Peyer's patch (tissue), 4 donors: ENCODE results near the gene CACHD1. TPM values are rescaled to one million over a fixed set of nuclear protein-coding genes. Genes with fewer than 3 reads are reported as not detected.

ENCODE experiments used
- DNase-seq, 3 donors: peaks; one replicate each; pipeline ENCODE4 v3.0.0-alpha.2; 2017 to 2019
- H3K27ac ChIP-seq, 4 donors: fragments of 200-600 bp; sonication (generic); one replicate each; pipeline ENCODE4 v1.5.1; 2016 to 2019
- H3K27me3 ChIP-seq, 2 donors: fragments of 200-600 bp; sonication (generic); one replicate each; pipeline ENCODE4 v1.5.1; 2019
- H3K36me3 ChIP-seq, 3 donors: fragments of 200-600 bp; sonication (generic); one replicate each; pipeline ENCODE4 v1.5.1; 2016 to 2019
- H3K4me1 ChIP-seq, 4 donors: fragments of 200-600 bp; sonication (generic); one replicate each; pipeline ENCODE4 v1.5.1; 2016 to 2019
- H3K4me3 ChIP-seq, 4 donors: fragments of 200-600 bp; sonication (generic); 1 replicate in 3 of 4; 2 replicates in 1 of 4; pipeline ENCODE4 v1.5.1; 2016 to 2019; ENCODE audit warnings: mild to moderate bottlenecking in 1 of 4
- H3K9me3 ChIP-seq, 4 donors: fragments of 200-600 bp; sonication (generic); one replicate each; pipeline ENCODE4 v1.5.1; 2016 to 2019; ENCODE audit warnings: mild to moderate bottlenecking in 1 of 4
- CTCF ChIP-seq, 6 experiments: fragments of 450-650 bp in 4 of 6; fragments of 200-600 bp in 2 of 6; sonication (generic) in 1 of 6; IDR thresholded peaks; one replicate each; pipeline ENCODE4 v1.5.1; 2017 to 2019; ENCODE audit warnings: antibody characterized with exemption in 6 of 6, mild to moderate bottlenecking in 3 of 6, moderate library complexity in 1 of 6
- POLR2A ChIP-seq, 2 donors: fragments of 450-650 bp; IDR thresholded peaks; one replicate each; pipeline ENCODE4 v1.5.1; 2017; ENCODE audit warnings: antibody characterized with exemption in 2 of 2, mild to moderate bottlenecking in 2 of 2, moderate library complexity in 2 of 2
- total RNA-seq, 4 donors: library from RNA; depleted of rRNA; stranded (reverse); fragments of >200 nt; gene quantifications; one replicate each; pipeline ENCODE4 v1.1.0, GENCODE V29; 2016

The CACHD1 gene
- total RNA-seq = 10 to 100 TPM in 1 of 4 donors, 1 to 10 TPM in 3; 3.3 to 10.7 (median 6.3) TPM

GRCh38 chr1:64469977-64470664 is at the start of gene CACHD1:
Gene CACHD1 (plus strand): TSS chr1:64470129. CDS start chr1:64470745, 616 bp downstream.
- peak in 4 of 6 experiments; percentile 16 to 52 (median 47) for TF ChIP-seq CTCF (IDR thresholded peaks at IDR 0.05)
- peak in 1 of 2 donors; percentile 16 for TF ChIP-seq POLR2A (IDR thresholded peaks at IDR 0.05)
- H3K4me3 ChIP-seq = peak within 1 kb of the TSS; percentile 45 to 83 (median 58)
- H3K4me1 ChIP-seq = peaks cover 0 to 16% (median 8%) of the 10 kb centered on the region in 4 donors
- DNase-seq = peak; percentile 20 to 79 (median 77)
- H3K27ac ChIP-seq = peak within 1 kb of the TSS; percentile 49 to 85 (median 66)
- no peaks in the 10 kb centered on the region for H3K36me3 ChIP-seq
- peaks cover 0 to 8% of the 10 kb centered on the region in 2 donors for H3K27me3 ChIP-seq
- H3K9me3 ChIP-seq = no peaks in the 10 kb centered on the region

GRCh38 chr1:64421377-64421776 is 48.6 kb upstream of the CACHD1 start:
- no peak for DNase-seq
- Histone ChIP-seq H3K36me3 (no peaks in the 10 kb centered on the region), H3K27ac (no peak overlapping the region), H3K4me1 (no peaks in the 10 kb centered on the region), H3K9me3 (no peaks in the 10 kb centered on the region), H3K27me3 (no peaks in the 10 kb centered on the region), H3K4me3 (no peak overlapping the region)
- no peak for TF ChIP-seq POLR2A (IDR thresholded peaks at IDR 0.05)
- TF ChIP-seq CTCF (IDR thresholded peaks at IDR 0.05) = no peak

GRCh38 chr1:64423526-64423925 is 46.4 kb upstream of the CACHD1 start:
- H3K9me3 ChIP-seq = no peaks in the 10 kb centered on the region
- TF ChIP-seq CTCF (IDR thresholded peaks at IDR 0.05) (no peak), POLR2A (IDR thresholded peaks at IDR 0.05) (no peak)
- H3K36me3 ChIP-seq = no peaks in the 10 kb centered on the region
- H3K4me3 ChIP-seq = no peak overlapping the region
- no peak for DNase-seq
- no peak overlapping the region for H3K27ac ChIP-seq
- H3K27me3 ChIP-seq = no peaks in the 10 kb centered on the region
- H3K4me1 ChIP-seq = no peaks in the 10 kb centered on the region

- no peaks in the 10 kb centered on the region for H3K4me1 ChIP-seq
- no peak for DNase-seq
- no peak overlapping the region for H3K4me3 ChIP-seq
- no peaks in the 10 kb centered on the region for H3K36me3 ChIP-seq
- no peak for TF ChIP-seq CTCF (IDR thresholded peaks at IDR 0.05)
- TF ChIP-seq POLR2A (IDR thresholded peaks at IDR 0.05) = no peak
- no peaks in the 10 kb centered on the region for H3K9me3 ChIP-seq
- no peak overlapping the region for H3K27ac ChIP-seq
- H3K27me3 ChIP-seq = no peaks in the 10 kb centered on the region
Observed at GRCh38 chr1:64424412-64424811, 45.5 kb upstream of the CACHD1 start.

GRCh38 chr1:64425521-64425920 is 44.4 kb upstream of the CACHD1 start:
- Histone ChIP-seq H3K27me3 (no peaks in the 10 kb centered on the region), H3K36me3 (no peaks in the 10 kb centered on the region), H3K4me1 (no peaks in the 10 kb centered on the region), H3K9me3 (no peaks in the 10 kb centered on the region), H3K27ac (no peak overlapping the region), H3K4me3 (no peak overlapping the region)
- TF ChIP-seq CTCF (IDR thresholded peaks at IDR 0.05) = no peak
- no peak for TF ChIP-seq POLR2A (IDR thresholded peaks at IDR 0.05)
- no peak for DNase-seq
